Kidney (tissue), 14 donors: ENCODE data around the gene GTF3C1. TPM values are rescaled to one million over a fixed set of nuclear protein-coding genes. Genes with fewer than 3 reads are reported as not detected.

Experiments
- DNase-seq, 5 donors: peaks; one replicate each; pipeline ENCODE4 v3.0.0-alpha.2; 2013 to 2020
- FAIRE-seq: peaks from 2 replicates; lab custom pipeline; 2012; peaks lifted over from hg19 to GRCh38; lab: Jason Lieb, UNC
- H3K27ac ChIP-seq, 2 donors: one replicate each; pipeline ENCODE4 v1.7.0; 2013; ENCODE audit warnings: low read depth in 2 of 2, low read length in 2 of 2, inconsistent platforms in 1 of 2
- H3K27me3 ChIP-seq: one replicate; pipeline ENCODE4 v1.7.1; 2013; ENCODE audit warnings: low read length, inconsistent platforms; ENCODE audit not compliant: control insufficient read depth, insufficient read depth
- H3K36me3 ChIP-seq, 3 donors: one replicate each; pipeline versions ENCODE4 v1.7.0 to v1.7.1; 2013; ENCODE audit warnings: low read length in 3 of 3, control low read depth in 1 of 3, inconsistent platforms in 1 of 3; ENCODE audit not compliant: insufficient read depth in 3 of 3, control insufficient read depth in 2 of 3
- H3K4me1 ChIP-seq, 3 donors: one replicate each; pipeline versions ENCODE4 v1.7.0 to v1.7.1; 2013; ENCODE audit warnings: low read length in 3 of 3, inconsistent platforms in 1 of 3, low read depth in 1 of 3; ENCODE audit not compliant: control insufficient read depth in 2 of 3, insufficient read depth in 2 of 3
- H3K4me3 ChIP-seq, 3 donors: one replicate each; pipeline versions ENCODE4 v1.7.0 to v1.8.1; 2013; ENCODE audit warnings: low read length in 3 of 3, control low read depth in 1 of 3, inconsistent platforms in 1 of 3
- H3K9ac ChIP-seq, 3 donors: one replicate each; pipeline versions ENCODE4 v1.7.0 to v1.7.1; 2013; ENCODE audit warnings: low read length in 3 of 3, control low read depth in 1 of 3, inconsistent platforms in 1 of 3
- H3K9me3 ChIP-seq, 3 donors: one replicate each; pipeline versions ENCODE4 v1.7.0 to v1.7.1; 2013; ENCODE audit warnings: low read length in 3 of 3, control low read depth in 1 of 3, inconsistent platforms in 1 of 3; ENCODE audit not compliant: control insufficient read depth in 2 of 3, insufficient read depth in 1 of 3
- CTCF ChIP-seq: IDR thresholded peaks from 3 replicates; pipeline ENCODE4 v1.5.1; 2012; ENCODE audit warnings: mild to moderate bottlenecking, moderate library complexity, borderline replicate concordance; ENCODE audit not compliant: insufficient read depth; ENCODE audit errors: extremely low read depth
- intact Hi-C: fragments of 100-400 bp; cut with DNase I; formaldehyde crosslinking; loops from one replicate; pipeline ENCODE4 v1.11.1; 2022
- polyA plus RNA-seq: library from polyadenylated mRNA; stranded (reverse); fragments of 350-450 nt; fragmentation: Illumina TruSeq; extraction: RNeasy Lipid Tissue Mini Kit (QIAGEN cat#74804); gene quantifications from one replicate; pipeline ENCODE4 v1.2.3, GENCODE V29; 2014; ENCODE audit warnings: low read depth, low replicate concordance; ENCODE audit not compliant: insufficient read depth
- total RNA-seq: library from RNA; stranded (reverse); fragmentation: NEBNext Ultra II Directional; extraction: Animal tissue kit (Norgen Biotek cat#: 25700); gene quantifications from one replicate; pipeline ENCODE4 v1.2.1, GENCODE V29; 2021
- donor health status: control.
- donor health status: control.
- donor health status: control.
- donor health status: control.
- donor health status: control.
- donor health status: DM: yes; HTN: yes; CAD: no.
- donor health status: Normal renal cell carcinoma (clear cell type).

Gene GTF3C1
- total and polyA plus RNA-seq, 2 donors from 2014 or later, result 59.0 to 81.7 TPM

- H3K36me3 ChIP-seq, result no peaks in the 10 kb centered on the region
- H3K27me3 ChIP-seq, result no peaks in the 10 kb centered on the region
- H3K4me1 ChIP-seq, result no peaks in the 10 kb centered on the region
- no peaks in the 10 kb centered on the region for H3K9me3 ChIP-seq
- DNase-seq (no peak), FAIRE-seq (no peak)
- H3K27ac ChIP-seq, result no peak overlapping the region
- intact Hi-C loops, result no loop called here
- TF ChIP-seq CTCF, result no peak
- no peak overlapping the region for H3K4me3 ChIP-seq
- no peak overlapping the region for H3K9ac ChIP-seq
Observed at GRCh38 chr16:27558434-27558833, 8.7 kb upstream of the GTF3C1 start.

DNA sequence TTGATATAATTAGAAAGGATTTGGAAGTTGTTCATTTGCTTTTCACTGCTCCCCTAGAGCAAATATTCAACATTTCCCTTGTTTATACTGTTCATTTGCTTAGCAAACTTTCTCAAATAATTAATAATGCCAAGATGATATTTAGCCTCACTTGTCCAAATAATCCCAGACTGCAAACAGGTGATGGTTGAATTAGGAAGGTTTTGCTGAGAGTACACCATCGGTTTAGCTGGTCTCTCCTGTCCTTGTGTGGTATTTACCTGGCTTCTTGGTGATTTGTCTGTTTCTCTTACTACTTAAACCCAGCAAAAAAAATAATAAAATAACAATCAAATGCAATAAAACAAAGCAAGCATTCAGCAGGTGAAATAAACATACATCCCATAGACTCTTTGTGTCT lies 6.8 kb upstream of the GTF3C1 start:
- Histone ChIP-seq H3K27ac (no peak overlapping the region), H3K9ac (no peak overlapping the region), H3K36me3 (no peaks in the 10 kb centered on the region), H3K27me3 (no peaks in the 10 kb centered on the region), H3K4me3 (no peak overlapping the region), H3K9me3 (no peaks in the 10 kb centered on the region), H3K4me1 (no peaks in the 10 kb centered on the region)
- FAIRE-seq, result no peak
- intact Hi-C loops, result no loop called here
- no peak for DNase-seq
- TF ChIP-seq CTCF, result no peak

GRCh38 chr16:27551036-27551435 lies 1.3 kb upstream of the GTF3C1 start:
- H3K27ac ChIP-seq, result no peak overlapping the region
- peak overlapping the region in 1 of 3 donors; percentile 87 for H3K9ac ChIP-seq
- H3K36me3 ChIP-seq, result no peaks in the 10 kb centered on the region
- FAIRE-seq (no peak), DNase-seq (no peak)
- peak overlapping the region in 2 of 3 donors; percentile 88 for H3K4me3 ChIP-seq
- no peak for TF ChIP-seq CTCF
- H3K4me1 ChIP-seq, result peaks cover 0 to 20% (median 8%) of the 10 kb centered on the region in 3 donors
- intact Hi-C loops, result no loop called here
- H3K27me3 ChIP-seq, result no peaks in the 10 kb centered on the region
- no peaks in the 10 kb centered on the region for H3K9me3 ChIP-seq

GRCh38 chr16:27550582-27550920 lies 838 bp upstream of the GTF3C1 start:
- Histone ChIP-seq H3K27me3 (no peaks in the 10 kb centered on the region), H3K36me3 (no peaks in the 10 kb centered on the region), H3K9ac (peak overlapping the region; percentile 79 to 89 (median 87)), H3K9me3 (no peaks in the 10 kb centered on the region), H3K4me1 (peaks cover 0 to 20% (median 8%) of the 10 kb centered on the region in 3 donors), H3K27ac (no peak overlapping the region), H3K4me3 (peak overlapping the region; percentile 88 to 91 (median 88))
- no peak for DNase-seq
- intact Hi-C loops, result no loop called here
- no peak for FAIRE-seq
- no peak for TF ChIP-seq CTCF
